GM21423 (cell line): ENCODE results near the gene RNF38.
"Not testable (repeated sequence)": the region's sequence is repeated elsewhere in the genome, so short reads cannot be mapped to it uniquely, and the experiment has no call there.

ENCODE experiments used
- ATAC-seq: cut with Tn5 transposase; IDR thresholded peaks from one replicate; pipeline ENCODE4 v1.9.1; 2021; ENCODE audit warnings: mild to moderate bottlenecking, moderate library complexity; ENCODE audit not compliant: unreplicated experiment

RNF38 gene

GRCh38 chr9:36297798-36298197, 102.3 kb downstream of the RNF38 start:
- no peak for ATAC-seq

- ATAC-seq = not testable (repeated sequence)
Measured at GRCh38 chr9:36294996-36295395, 105.1 kb downstream of the RNF38 start.

DNA sequence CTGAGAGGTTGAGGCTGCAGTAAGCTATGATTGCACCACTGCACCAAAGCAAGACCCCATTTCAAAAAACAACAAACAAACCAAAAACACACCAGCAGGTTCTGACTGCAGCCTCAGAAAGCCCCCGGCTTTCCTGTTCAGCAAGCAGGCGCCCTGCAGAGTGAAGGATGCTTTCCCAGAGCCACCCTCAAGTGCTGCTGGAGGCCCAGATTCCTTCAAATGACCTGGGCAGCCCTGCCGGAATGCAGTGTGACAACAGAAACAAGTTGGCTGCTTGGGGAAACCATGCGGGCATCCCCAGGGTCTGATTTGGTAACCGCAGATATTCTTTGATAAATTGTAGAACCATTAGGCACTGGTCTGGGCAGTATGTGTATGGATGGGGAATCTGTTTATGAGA, 106.2 kb downstream of the RNF38 start:
- no peak for ATAC-seq

- ATAC-seq = no peak
Measured at GRCh38 chr9:36293171-36293570, 106.9 kb downstream of the RNF38 start.

- no peak for ATAC-seq
Measured at GRCh38 chr9:36292641-36293040, 107.4 kb downstream of the RNF38 start.

DNA sequence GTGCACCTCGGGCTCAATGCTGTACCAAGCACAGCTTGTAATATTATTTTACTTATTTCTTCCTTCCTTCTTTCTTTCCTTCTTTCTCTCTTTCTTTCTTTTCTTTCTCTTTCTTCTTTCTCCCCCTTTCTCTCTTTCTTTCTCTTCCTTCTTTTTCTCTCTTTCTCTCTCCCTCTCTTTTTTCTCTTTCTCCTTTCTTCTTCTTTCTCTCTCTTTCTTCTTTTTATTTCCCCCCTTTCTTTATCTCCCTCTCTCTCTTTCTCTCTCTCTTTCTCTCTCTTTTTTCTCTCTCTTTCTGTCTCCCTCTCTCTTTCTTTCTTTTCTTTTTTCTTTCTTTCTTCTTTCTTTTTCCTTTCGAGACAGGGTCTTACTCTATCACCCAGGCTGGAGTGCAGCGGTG, 109.1 kb downstream of the RNF38 start:
- ATAC-seq = no peak

- ATAC-seq = no peak
Measured at GRCh38 chr9:36289836-36290435, 110.1 kb downstream of the RNF38 start.

- no peak for ATAC-seq
Measured at GRCh38 chr9:36288070-36288469, 112.0 kb downstream of the RNF38 start.
